Stimulated activated CD8-positive, alpha-beta memory T cell treated with anti-CD3 and anti-CD28 coated beads, Interleukin-4, amount 100 ng/mL, for 24 hours (primary cell): ENCODE data around the gene AKAP9.
"Not testable (repeated sequence)": the region's sequence is repeated elsewhere in the genome, so short reads cannot be mapped to it uniquely, and the experiment has no call there.

Experiments used
- DNase-seq: peaks from one replicate; pipeline ENCODE4 v3.0.0-alpha.2; 2020; ENCODE audit warnings: low read depth

AKAP9 gene

DNA sequence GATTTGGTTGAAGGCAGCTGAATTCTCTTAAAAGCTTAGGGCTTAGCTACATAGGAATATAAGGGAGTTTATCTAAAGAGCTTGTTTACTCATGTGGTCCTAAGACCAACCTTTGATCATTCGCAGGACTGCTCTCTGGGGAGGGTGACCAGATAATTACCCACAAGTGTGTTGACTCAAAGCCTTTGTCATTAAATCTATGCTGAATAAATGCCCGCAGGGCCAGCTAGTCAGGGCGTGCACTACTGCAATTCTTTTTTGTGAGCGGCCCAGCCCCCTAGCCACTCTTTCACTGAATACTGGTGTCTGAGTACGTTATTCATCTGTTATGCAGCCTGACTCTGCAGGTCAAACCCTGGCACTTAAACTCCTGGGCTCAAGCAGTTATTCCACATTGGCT, 69.6 kb downstream of the AKAP9 start:
- DNase-seq = no peak

DNA sequence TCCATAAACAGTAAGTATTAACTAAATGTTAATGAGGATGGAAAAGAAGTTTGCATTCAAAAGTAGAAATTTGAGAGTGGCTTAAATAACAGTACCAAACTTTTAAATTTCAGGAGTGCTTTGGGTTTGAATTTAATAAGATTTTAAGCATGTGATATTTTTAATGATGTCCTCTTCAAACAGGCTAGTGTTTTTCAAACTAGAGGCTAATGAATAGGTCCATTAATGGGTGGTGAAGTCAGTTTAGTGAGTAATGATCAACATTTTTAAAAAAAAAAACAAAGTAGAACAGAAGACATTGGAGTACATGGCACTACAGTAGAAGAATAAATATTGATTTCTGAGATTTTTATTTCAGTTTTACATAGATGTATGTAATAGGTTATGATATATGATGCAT, 72.9 kb downstream of the AKAP9 start:
- DNase-seq = no peak

DNA sequence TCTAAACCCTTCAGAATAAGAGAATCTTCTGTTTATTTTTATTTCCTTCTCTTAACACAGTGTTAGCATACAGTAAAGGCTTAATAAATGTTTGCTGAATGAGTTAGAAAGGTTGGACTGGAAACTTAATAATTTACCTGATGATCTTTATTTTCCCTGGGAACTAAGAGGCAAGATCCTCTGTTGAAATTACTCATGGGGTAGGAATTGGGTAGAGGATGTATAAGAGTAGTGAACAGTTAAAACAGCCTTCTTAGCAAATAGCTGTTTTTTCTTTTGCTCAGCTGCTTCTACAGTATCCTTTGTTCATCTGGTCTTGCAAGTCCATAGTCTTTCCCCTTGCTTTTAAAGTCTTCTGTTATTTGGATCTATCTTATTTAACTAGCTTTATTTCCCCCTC, 80.0 kb downstream of the AKAP9 start:
- no peak for DNase-seq

DNA sequence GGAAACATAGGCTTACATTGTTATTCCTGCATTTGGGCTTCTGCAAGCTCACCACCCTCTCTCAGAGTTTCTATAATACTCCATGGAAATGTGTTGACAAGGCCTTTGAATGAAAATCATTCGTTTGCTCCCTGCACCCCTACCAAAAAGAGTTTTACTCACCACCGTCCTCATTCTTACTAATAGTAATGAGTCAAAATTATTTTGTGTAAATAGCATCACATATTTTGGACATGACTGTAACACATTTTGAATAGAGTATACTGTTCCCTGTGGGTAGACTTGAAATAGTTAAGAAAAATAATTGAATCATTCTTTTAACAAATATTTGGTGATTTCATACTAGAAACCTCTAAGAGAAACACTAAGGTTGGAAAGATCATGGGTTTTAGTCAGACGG, 84.6 kb downstream of the AKAP9 start:
- no peak for DNase-seq

DNA sequence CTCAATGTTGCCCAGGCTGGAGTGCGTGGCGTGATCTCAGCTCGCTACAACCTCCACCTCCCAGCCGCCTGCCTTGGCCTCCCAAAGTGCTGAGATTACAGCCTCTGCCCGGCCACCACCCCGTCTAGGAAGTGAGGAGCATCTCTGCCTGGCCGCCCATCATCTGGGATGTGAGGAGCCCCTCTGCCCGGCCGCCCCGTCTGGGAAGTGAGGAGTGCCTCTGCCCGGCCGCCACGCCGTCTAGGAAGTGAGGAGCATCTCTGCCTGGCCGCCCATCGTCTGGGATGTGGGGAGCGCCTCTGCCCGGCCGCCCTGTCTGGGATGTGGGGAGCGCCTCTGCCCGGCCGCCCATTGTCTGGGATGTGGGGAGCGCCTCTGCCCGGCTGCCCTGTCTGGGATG, 86.0 kb downstream of the AKAP9 start:
- not testable (repeated sequence) for DNase-seq

DNA sequence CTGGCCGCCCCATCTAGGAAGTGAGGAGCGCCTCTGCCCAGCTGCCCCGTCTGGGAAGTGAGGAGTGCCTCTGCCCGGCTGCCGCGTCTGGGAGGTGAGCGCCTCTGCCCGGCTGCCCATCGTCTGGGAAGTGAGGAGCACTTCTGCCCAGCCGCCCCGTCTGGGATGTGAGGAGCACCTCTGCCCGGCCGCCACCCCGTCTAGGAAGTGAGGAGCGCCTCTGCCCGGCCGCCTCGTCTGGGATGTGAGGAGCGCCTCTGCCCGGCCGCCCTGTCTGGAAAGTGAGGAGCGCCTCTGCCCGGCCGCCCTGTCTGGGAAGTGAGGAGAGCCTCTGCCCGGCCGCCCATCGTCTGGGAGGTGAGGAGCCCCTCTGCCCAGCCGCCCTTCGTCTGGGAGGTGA, 86.5 kb downstream of the AKAP9 start:
- not testable (repeated sequence) for DNase-seq

DNA sequence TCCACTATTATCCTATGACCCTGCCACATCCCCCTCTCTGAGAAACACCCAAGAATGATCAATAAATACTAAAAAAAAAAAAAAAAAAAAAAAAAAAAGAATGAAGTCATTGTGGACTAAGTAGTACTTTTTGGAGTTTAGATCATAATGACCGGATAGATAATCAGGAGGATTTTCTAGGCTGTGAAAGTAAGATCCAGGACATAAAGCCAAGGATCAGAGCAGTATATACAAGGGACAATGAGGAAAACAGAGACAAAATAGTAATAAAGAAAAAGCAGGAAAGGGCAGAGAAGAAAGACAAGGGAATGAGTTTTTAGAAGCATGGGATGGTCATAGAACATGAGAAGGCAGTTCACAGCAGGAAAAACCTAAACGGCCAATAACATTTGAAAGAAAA, 87.6 kb downstream of the AKAP9 start:
- DNase-seq = no peak

DNA sequence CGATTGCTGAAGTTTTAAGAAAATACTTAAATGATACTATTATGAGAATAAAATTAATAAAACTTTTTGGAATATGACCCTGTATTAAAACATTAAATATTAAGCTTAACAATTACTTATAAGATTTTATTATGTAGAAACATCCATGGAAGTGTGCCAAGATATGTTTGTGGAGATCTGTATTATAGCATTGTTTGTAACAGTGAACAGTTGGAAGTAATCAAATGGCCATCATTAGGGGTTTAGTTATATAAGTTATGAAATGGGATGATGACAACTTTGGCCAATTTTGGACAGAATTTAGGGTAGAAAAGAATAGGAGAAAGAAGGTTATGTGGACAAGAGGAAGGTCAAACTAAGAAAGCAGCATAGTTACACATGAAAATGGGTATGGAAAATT, 88.0 kb downstream of the AKAP9 start:
- no peak for DNase-seq

DNA sequence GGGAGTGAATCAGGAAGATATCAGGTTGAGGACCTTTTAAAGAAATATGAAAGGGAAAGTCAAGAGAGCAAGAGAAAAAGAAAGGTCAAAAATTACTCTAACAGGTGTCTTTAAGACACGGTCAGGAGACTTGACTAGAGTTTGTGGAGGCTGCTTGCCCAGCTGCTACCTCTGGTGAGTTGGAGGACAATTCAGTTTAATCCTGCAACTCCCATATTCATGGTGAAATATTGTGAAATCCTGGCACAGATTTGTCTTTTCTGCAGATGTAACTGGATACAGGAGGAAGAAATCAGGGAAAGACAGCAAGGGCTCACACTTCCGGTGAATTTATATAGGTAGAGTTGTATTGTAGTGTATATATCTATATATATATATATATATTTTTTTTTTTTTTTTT, 93.5 kb downstream of the AKAP9 start:
- no peak for DNase-seq

DNA sequence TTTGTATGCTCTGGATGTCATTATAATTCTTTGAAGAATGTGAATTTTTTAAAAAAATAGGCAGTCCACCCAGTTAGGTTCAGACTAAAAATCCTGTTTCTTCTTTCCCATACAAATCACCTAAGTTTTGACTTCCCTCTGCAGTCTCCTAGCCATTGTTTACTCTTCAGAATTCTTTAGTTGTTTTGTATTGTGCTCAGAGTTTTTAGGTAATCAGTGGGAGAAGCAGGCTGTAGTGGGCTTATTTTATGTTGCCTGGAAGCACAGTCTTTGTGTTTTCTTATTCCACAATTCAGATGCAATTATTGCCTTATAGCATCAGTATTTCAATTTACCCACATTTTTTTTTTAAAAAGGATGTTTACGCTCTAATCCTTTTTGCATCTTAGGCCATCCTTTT, 94.9 kb downstream of the AKAP9 start:
- DNase-seq = no peak

DNA sequence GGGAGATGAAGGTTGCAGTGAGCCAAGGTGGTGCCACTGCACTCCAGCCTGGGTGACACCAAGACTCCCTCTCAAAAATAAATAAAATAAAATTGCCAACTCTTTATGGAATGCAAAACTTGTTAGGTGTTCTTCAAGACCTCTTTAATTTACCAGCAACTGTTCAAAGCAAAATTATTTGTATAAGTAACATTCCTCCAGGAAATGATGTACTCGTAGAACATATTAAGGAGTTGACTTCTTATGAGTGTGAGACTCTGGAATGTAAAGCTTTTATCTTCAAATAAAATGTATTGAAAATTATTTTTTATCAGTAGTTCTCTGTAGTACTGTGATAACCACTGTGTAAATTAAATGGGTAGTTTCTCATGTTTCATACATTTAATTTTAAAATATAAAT, 99.2 kb downstream of the AKAP9 start:
- DNase-seq = no peak

DNA sequence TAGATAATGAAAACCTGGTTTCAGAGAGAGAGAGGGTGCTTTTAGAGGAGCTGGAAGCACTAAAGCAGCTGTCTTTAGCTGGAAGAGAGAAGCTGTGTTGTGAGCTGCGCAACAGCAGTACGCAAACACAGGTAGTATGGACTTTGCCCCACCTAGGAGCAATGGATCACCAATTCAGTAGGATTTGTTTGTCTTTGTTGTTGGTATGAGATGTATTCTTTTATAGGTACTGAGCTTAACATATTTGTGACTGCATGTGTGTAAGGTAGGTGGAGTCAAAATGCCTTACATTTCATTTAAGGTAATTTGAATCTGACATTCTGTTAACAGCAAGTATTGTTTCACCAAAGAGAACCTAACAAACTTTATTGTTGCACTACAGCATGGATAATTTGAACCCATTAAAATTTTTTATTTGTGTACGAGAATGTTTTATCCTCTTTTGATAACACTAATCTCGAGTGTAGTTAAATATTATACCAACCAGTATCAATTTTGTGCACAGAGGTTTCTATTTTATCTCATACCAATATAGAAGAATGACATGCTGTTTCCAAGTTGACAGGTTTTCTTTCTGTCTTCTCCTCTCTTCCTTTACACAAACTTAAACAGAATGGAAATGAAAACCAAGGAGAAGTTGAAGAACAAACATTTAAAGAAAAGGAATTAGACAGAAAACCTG, 101.5 kb downstream of the AKAP9 start:
- DNase-seq = no peak

DNA sequence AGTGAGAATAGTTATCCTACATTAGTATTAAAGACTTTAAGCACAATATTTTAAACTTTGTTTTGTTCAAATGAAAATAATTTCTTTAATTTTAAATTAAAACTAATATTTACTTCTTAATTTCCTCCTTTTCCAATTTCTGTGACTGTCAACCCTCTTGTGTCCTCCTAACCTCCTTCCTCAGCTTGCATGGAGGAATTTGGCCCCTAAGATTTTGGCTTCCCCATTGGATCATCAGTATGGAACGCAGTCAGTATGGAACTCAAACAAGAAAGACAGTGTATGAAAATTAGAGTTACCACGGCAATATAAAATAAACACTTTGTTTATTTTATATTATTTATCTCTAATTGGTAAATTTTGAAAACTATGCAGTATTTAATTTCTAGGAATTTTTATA, 102.4 kb downstream of the AKAP9 start:
- DNase-seq = no peak

DNA sequence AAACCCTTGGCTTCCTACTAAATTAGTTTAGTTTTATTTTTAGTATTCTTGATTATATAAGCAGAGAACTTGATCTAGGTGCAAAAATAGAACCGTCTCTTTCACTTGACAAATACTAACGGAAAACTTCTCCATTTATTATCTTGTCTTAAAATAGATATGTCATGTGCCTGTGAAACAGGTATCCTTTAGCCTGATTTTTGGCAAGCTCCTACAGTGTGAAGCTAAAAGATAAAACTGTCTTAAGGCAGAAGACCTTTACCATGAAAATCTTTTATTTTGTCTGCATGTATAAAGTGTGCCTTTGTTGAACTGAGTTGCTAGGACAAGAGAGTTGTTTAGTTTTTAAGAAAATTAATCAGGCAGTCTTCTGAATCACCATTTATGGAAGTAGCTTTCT, 103.0 kb downstream of the AKAP9 start:
- DNase-seq = no peak

DNA sequence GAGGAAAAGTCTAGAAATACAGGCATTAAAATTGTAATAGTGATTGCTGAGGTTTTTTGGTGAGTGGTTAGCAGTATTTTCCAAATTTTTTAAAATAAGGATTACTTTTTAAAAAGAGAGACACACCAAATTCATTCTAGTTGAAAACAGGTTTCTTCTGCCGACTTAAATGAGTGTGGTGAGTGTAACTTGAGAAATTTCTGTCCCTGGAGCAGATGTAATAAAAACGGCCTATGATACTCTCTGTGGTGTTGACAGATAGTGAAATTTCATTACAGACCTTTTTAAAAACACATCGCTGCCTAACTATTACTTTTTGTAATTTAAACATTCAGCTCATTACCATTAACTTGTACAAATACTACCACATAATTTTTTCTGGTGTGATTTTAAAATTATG, 103.5 kb downstream of the AKAP9 start:
- DNase-seq = no peak

DNA sequence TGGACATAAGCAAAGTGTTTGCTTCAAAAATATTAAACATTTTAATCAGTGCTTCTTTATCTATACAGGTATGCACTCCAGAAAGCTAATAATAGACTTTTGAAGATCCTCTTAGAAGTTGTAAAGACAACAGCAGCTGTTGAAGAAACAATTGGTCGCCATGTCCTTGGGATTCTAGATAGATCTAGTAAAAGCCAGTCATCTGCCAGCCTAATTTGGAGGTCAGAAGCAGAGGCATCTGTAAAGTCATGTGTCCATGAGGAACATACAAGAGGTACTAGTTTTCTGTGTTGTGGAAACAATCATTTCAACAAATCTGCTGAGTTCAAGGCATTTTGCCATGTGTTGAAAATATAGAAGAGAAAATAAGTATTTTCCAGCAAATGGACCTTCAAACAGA, 104.3 kb downstream of the AKAP9 start:
- no peak for DNase-seq

DNA sequence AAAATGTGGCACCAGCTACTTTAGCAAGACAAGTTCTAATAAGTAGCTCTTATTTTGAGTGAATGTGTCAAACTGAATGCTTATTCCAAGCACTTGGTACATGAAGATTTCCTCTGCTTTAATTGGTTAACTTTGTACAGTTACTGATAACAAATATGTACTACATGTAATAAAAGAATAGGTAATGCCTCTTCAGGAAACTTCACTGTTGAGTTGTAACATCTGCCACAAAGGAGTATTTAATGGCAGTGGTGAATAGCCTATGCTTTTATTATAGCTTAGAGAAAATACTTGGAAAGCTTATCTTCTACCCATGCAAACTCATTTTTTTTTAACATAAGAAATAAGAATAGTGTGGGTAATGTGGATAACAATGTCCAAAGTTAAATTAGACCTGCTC, 111.0 kb downstream of the AKAP9 start:
- DNase-seq = no peak

DNA sequence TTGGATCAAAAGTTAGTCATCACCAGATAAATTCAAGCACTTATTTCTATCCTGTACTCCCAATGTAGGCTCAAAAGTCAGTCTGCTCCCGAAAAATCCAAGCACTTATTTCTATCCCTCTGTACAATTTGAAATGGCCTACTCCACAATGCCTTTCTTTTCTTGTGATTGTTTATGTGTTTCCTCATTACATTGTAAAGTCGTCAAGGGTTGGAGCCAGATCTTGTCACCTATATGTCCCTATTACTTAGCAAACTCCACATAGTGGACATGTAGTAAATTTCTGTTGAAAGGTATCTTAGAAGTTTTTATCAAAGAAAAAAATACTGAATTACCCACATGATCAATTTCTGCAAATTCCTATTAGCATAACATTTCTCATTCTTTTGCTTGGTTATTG, 111.5 kb downstream of the AKAP9 start:
- no peak for DNase-seq

DNA sequence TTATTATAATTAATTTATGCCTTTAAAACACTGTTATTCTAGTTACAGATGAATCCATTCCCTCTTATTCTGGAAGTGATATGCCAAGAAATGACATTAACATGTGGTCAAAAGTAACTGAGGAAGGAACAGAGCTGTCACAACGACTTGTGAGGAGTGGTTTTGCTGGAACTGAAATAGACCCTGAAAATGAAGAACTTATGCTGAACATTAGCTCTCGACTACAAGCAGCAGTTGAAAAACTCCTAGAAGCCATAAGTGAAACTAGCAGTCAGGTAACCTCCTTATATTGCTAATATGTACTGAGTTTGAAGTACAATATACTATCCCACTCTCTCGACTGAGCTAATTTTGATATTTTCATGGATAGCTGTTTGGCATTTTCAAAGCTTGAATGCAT, 112.0 kb downstream of the AKAP9 start:
- no peak for DNase-seq

DNA sequence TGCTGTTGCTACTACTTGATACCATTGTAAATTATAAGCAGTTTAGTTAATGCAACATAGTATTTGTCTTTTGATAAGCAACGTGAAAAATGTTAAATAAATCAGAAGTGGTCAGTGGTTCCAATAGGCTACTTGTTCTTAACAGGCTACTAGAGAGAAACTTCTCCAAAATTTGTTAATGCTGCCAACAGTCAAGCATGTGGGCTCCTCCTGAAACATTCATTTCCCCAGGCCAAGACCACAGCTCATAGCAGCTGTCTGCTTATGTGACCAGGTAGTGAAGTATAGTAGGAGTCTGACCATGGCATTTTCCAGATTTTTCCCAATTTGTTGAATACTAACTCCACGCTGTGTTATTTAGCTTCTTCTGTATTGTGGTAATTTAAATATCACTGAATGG, 112.7 kb downstream of the AKAP9 start:
- DNase-seq = no peak

DNA sequence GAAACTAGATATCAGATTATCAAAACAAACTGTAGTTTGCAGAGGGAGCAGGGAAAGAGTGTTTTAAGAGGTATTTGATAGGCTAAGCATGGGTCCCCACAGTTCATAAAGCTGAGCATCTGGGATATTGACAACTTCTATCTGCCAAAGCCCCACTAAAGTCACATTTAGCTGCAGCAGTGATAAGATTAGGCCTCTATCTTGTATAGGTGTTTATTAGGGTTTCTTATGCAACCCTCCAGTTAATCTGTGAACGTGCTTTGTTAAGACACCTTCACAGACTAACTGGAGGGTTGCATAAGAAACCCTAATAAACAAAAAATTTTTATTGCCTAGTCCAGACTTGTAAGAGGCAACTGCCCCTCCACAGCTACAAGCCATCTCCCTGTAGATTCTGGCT, 115.6 kb downstream of the AKAP9 start:
- no peak for DNase-seq

DNA sequence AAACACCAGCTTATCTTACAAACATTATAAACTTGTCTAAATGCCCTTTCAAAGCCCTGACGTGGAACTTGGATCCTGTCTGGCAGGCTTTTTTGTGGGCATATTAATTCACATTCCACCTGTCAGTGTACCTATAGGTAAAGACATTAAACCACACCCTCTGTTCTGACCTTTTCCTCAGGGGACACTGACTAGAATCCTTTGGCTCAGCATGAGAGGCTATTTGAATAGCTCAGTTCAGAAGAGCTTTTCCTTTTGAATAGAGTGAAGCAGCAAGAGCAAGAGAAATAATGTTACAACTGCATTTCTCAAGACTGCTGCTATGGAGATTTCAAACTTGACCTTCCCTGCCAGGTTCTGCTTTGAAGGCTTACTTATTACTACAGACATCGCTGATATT, 116.7 kb downstream of the AKAP9 start:
- no peak for DNase-seq

DNA sequence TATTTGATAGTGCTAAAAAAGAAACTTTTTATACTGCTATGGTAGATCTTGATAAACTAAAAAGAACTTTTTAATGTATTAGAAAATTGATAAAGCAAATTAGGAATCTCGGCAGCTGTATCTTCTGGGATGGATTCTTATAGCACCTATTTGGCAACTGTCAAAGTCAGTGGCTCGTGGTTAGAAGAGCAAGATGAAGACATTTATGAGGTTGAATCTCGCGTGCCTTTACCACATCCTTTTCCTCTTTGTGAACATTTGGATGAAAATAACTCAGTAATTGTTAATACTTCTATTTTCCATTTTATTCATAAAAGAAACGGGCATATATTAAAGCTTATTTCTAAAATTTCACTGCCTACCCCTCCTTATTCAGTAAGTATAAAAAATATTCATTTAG, 117.4 kb downstream of the AKAP9 start:
- no peak for DNase-seq

DNA sequence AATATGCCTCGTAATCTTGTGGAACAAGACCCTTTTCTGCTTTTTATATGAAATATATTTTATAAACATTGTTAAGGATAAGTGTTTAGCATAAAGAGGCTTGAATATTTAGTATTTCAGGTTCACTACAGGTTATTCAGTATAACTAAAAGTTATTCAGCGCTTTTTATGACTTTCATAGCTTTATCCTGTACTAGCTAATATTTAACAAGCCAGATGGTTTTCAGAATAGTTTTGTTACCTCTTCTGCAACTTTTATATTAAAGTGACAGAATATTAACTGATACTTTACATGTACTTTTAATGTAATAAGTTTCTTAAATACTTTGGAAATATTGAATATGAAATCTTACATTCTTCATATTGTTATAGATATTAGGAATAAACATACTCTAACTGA, 118.2 kb downstream of the AKAP9 start:
- DNase-seq = no peak

DNA sequence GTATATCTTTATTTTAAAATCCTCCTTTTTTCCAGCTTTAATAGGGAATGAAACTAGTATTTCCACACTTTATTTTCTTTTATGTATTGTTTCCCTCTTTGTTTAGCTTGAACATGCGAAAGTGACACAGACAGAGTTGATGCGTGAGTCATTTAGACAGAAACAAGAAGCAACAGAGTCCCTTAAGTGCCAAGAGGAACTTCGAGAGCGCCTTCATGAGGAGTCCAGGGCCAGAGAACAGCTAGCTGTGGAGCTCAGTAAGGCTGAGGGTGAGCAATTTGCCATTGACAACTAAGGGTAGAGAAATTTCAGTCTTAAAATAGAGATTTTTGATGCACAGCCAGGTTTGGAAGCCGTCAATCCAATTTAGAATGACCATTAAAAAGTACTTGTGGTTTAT, 120.5 kb downstream of the AKAP9 start:
- DNase-seq = no peak
